Measurements from ENCODE around the gene P3R3URF.

Gene P3R3URF

DNA sequence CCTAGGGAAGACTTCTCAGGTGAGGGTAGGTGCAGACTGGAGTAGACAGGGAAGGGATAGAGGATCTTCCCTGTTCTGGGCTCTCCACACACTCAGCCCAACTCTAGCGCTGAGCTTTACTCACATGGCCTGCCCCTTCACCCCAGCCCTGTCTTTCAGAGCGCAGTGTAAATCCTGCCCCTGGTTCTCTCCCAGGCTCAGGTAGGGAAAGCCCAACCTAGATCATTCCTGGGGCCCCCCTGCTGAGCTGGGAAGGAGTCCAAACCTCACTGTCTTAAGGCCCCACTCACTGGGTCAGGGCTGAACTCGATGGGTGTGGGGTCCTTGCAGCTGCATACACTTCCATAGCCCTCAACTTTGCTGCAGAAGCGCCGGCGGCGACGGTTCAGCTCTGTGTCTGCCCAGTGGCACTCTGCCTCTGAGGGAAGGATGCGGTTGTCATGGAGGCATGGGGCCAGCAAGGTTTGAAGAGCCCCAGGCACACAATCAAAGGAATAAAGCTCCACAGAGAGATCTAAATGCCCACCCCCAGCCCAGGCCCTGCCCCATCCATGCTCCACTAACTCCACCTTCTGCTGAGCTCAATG lies 17.8 kb upstream of the P3R3URF start:
- DNase-seq (ENCODE audit: low read depth), result no peak

DNA sequence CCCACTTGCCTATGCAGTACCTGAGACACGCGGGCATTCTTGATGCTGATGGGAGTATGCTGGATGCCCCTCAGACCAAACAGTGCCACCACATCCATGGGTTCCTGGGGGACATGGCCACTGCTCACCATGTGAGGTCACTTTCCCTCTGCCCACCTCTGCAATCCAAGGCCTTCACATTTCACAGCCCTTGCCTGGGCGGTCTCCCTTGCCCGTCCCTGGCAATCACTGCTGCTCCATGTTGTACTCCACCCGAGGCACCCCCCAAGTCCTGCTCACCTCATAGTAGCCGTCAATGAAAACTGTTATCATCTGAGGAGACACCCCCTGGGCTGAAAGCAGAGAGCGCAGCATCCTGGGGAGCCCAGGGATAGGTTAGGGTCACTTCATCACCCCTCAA lies 17.0 kb upstream of the P3R3URF start:
- DNase-seq (ENCODE audit: low read depth), result no peak

DNA sequence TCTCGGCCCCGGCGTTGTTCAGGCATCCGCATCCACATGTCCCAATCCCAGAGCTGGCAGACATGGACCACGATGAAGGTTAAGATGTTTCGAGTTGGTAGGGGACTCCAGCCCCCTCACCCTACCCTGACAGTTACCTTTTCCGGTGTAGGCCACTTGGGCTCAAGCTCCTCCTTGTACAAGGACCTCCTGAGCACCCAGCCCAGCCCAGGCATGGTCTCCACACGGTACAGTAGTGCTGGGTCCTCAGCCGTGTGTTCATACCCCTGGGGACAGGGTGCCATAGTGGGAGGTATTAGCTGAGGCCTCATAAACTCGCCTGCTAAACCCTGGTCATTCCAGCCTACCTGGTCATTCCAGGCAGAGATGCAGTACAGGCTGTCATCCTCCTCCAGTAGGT lies 15.9 kb upstream of the P3R3URF start:
- no peak for DNase-seq (ENCODE audit: low read depth)

DNA sequence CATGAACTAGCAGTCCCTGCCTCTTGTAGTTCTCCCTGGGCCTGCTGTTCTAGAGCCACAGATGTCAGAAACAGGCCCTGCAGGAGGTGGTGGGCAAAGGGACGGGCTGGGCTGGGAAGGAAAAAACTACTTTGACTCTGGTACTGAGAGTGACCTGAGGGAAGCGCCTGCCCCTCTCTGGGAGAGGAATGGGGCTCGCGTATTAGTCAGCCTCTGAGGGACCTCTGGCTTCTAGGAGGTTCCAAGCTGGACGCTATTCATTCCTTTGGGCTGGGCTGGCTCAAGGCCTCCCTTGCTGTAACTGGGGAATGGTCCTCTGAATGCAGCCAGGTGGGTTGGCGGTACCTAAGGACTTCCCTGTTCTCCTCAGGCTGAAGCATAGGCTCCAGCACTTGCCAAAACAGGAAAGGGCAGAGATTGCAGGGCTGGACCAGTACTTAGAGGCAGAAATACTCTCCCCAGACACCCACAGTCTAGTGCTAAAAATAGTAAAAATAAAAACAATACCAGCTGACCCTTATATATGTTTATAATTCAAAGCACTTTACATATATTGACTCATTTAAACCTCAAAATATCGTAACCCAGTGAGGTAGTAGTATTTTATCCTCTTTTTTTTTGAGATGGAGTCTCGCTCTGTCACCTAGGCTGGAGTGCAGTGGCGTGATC lies 14.9 kb upstream of the P3R3URF start:
- no peak for DNase-seq (ENCODE audit: low read depth)

DNA sequence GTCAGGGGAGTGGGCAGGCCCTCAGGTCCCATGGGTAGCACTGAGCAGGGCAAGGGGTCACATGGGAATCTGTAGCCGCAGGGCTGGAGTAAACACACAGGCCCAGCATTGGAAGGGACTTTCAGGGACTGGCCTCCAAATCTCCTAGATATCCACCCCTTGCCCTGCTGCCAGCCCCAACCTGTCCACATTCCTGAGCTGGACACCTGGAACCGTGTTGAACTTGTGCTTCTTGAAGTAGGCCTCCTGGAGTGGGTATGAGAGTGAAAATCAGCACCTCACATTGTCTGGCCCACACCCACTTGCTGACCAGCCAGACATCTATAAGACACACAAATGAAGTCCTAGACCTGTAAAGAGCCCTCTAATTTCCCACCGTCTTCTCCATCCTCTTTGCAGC lies 14.3 kb upstream of the P3R3URF start:
- no peak for DNase-seq (ENCODE audit: low read depth)

DNA sequence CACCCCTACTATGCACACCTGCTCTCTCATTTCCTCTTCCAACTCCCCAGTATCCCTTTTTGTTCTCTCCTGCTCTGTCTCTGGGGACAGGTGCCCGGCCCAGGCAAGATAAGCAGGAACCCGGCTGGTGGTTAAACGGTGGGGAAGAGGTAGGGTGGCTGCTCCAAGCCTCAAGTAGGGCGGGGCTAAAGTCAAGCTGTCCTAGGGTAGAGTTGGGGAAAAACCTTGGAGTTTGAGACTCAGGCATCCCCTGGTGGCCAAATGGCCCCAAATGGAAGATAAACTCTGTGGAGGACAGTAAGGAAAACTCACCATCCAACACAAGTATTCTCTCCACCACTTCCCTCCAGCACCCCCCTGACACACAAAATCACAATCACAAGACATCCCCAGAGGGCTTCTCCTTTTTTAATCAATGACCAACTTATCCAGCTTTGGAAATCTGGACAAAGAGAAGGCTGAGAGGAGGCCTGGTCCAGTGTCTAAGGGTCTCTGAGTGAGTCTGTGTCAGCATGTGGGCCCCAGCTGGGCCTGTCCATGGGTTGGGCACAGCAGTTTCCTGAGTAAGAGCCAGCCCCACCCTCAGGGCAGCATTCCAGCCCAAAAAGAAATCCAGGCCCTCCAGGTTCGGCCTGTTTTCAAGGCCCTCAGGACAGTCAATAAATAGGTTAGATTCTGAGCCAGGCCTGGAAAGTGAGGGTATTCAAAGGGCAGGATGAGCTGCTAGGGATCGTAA lies 12.2 kb upstream of the P3R3URF start:
- no peak for DNase-seq (ENCODE audit: low read depth)

DNA sequence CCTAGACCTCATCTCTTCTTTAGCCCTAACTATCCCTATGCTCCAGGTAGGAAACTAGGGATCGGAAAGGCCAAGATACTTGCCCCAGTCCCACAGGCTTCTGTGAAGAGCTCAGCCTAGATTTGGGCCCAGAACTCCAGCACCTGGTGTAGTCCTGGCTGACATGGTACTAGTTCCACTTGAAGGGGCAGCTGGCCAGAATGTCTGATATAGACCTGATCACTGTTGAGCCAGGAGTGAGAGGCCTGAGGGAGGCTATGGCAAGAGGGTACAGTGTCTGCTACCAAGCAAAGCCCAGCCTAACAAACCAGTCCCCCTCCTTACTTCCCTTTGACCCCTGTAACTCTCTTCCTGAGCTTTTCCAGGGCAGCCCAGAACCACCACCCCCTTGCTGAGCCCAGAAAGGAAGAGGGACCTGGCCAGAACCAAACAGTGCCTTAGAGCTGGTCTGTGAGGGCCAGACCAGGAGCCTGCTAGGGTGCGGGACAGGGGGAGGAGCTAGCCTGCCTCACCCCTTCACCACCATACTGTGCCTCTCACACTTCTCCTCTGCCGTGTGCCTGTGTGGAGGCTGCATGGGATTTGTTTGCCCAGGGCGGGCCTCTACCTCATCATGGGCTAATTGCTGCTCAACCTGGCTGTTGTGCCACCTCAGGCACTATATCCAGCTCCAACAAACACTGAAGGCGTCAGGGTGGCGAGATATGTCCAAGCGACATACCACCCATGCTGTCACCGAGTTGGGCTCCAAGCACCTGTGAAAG lies 11.0 kb upstream of the P3R3URF start:
- no peak for DNase-seq (ENCODE audit: low read depth)

DNA sequence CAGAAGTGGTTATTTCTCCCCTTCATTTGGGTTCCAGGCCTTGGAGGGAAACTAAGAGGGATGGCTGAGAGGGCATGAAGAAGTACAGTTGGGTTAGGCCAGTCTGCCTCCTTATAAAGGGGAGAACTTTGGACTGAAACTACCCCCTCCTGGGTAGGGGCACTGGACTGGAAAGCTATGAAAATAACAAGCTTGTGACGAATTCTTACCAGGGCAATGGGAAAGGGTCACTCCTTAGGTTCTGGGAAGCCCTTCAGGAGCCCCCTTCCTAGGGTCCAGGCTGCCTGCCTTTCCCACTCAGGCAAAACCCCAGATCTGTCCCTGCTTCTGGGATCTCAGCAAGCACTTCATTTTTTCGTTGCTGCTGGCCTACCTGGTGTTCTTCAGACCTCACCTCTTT lies 9.8 kb upstream of the P3R3URF start:
- no peak for DNase-seq (ENCODE audit: low read depth)

DNA sequence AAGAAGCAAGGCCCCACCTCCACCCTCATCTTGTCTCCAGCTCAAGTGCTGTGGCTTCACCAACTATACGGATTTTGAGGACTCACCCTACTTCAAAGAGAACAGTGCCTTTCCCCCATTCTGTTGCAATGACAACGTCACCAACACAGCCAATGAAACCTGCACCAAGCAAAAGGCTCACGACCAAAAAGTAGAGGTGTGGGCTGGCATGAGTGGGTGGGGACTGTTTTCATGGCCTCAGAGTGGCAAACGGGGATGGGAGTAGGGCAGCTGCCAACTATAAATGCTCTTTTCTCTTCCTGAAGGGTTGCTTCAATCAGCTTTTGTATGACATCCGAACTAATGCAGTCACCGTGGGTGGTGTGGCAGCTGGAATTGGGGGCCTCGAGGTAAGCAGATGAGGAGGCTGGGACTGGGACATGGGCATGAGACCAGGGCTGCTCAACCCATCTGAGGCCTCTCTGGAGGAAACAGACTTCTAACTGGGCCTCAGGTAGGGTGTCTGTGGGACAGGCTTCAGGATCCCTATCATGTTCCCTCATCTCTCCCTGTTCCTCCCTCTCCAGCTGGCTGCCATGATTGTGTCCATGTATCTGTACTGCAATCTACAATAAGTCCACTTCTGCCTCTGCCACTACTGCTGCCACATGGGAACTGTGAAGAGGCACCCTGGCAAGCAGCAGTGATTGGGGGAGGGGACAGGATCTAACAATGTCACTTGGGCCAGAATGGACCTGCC lies 8.8 kb upstream of the P3R3URF start:
- DNase-seq (ENCODE audit: low read depth), result no peak

DNA sequence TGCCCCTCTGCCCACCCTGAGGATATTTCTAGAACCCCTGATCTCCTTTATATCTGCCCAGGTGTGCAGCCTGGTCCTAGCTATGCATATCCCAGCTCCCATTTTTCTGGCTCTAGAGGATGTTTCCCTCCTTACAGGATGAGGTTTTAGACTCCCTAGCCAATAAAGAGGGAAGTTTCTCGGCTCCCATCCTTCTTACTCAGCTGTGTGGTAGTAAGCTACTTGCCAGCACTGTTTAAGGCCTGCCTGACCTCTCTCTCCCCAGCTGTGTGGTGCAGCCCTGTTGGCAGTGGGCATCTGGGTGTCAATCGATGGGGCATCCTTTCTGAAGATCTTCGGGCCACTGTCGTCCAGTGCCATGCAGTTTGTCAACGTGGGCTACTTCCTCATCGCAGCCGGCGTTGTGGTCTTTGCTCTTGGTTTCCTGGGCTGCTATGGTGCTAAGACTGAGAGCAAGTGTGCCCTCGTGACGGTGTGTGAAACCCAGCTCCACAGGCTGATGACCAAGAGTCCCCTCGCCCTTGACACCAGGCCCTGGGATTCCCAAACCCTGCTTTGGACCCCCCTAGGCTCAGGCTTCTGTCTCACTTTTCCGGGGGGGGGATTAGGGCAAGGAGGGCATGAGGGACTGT lies 7.8 kb upstream of the P3R3URF start:
- DNase-seq (ENCODE audit: low read depth), result no peak

DNA sequence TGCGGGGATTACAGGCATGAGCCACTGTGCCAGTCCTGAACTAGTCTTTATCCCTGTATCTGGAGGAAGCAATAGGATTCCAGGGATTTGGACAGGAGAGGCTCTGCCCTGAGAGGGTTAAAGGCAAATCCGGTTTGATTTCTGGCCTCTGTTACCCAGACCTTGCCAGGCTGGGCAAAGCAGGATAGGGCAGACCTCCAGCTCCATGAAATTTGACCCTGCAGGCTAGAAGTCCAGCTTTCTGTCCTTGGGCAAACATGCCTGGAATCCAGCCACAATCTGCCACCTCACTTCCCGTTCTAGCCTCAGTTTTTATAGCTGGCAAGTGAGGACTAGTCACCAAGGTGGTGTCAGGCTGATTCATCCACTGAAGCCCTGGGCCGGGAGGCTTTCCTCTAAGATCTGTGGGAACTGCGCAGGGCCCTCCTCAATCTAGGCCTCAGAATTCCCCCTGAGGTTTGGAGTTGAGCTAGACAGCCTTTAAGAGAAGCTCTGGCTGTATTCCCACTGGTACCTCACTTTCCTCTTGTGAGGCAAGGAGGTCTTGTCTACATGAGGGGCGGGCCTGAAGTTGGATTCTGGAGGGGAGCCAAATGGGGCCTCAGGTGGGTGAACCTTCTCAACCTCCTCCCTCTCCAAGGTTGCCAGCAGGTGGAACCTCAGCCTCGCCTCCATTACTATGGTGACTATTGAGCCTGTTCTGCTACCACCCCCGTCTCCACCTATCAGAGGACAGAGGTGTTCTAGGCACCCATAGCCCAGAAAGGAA lies 7.0 kb upstream of the P3R3URF start:
- no peak for DNase-seq (ENCODE audit: low read depth)

DNA sequence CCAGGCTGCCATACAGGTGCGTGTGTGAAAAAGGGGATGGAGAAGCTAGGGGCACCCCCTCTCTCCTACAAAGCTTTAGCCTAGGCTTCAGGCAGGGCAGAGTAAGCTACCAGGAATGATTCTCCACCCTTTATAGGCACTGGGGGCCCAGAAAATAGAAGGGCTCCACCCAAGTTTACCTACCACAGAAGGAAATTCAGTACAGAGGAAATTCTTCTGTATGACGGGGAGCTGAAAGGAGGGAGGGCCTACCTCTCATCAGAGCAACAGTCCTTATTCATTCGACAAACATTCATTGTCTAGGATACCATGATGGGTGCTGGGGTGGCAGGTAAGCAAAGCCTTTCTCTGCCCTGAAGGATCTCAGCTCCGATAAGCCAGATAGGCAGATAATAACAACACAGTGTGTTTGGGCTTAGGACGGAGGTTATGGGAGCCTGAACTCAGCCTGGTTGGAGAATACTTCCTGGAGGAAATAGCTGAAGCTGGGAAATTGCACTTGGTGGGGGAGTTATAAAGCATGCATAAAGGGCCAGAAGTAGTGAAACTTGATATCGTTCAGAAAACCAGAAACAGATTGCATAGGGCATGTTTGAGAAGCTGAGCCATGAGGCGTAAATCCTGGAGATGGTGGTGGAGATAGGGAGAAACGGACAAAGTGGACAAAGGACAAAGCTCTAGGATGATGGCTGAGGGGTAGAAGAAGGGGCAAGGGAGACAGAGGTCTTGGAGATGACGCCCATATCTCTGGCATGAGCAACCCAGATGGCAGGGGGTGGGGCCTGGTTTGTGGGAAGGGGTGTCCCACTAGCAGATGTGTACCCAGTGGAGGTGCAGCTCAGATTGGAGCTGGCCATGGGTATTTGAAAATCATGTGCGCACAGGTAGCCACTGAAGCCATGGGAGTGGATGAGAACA lies 5.3 kb upstream of the P3R3URF start:
- no peak for DNase-seq (ENCODE audit: low read depth)

DNA sequence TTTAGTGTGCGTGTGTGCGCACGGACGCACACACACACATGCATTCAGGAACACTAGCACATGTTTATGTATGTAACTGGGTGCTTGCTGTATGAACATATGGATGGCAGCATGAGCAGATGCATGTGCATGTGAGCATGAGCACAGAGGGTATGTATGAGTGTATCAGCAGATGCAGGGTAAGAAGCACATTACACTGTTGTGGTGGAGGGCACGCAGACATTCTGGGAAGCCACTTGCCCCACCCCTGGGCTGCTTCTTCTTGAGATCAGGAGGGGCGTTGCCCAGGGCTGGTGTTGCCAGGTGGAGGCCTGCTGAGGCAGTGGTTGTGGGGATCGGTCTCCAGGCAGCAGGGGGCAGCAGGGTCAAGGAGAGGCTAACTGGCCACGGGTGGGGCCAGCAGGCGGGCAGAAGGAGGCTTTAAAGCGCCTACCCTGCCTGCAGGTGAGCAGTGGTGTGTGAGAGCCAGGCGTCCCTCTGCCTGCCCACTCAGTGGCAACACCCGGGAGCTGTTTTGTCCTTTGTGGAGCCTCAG lies 3.9 kb upstream of the P3R3URF start:
- DNase-seq (ENCODE audit: low read depth), result no peak

DNA sequence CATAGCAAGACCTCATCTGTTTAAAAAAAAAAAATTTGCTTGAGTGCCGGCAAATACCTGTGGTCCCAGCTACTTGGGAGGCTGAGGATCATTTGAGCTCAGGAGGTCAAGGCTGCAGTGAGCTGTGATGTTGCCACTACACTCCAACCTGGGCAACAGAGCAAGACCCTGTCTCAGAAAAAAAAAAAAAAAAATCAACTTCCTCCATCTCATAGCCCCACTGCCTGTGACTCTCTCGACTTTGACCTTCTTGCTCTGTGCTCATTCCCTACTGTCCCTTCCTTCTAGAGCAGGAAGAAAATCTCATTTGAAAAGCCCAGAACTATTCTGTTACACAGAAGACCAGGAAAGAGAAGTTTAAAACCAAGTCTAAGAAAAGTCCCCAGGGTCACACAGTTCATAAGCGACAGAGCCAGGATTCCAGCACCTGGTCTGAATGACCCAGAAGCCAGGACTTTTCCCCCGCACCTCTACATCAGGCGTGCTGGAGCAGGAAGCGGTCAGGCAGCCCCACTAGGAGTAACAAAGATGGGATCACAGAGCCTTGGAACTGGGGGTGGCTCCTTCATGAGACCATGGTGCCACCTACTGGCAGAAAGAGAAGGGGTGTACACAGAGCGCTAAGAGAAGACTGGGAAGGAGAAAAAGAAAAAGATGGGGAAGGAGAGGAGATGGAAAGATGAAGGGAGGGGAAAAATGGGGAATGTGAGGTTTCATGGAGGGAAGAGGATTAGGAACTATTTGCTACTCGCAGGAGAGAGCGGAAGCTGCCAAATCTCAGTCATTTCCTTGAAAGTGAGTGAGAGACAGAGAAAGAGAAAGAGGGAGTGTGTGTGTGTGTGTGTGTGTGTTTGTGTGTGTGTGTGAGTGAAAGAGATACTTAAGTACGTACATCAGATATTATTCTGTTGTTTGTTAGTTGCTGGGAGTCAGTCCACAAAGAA lies 3.1 kb upstream of the P3R3URF start:
- peak; percentile 37 for DNase-seq (ENCODE audit: low read depth)

DNA sequence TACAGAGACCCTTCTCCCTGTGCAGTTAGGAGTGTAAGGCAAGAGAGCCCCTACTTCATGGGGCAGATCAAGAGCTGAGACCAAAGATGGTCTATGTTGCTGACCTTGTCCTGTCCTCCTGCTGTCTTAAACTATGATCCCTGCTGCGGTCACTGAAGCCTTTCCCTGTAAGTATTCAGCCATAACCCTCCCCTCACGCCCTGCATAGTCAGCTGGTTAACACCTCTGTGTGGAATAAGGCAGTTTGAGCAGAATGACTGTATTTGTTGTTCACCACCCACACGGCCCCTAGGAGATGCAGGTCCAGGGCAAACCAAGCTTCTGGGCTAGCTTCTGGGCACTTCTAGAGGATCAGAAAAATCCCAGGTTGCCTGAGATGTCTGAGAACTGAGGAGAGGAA lies 1.0 kb downstream of the P3R3URF start:
- DNase-seq (ENCODE audit: low read depth), result no peak

DNA sequence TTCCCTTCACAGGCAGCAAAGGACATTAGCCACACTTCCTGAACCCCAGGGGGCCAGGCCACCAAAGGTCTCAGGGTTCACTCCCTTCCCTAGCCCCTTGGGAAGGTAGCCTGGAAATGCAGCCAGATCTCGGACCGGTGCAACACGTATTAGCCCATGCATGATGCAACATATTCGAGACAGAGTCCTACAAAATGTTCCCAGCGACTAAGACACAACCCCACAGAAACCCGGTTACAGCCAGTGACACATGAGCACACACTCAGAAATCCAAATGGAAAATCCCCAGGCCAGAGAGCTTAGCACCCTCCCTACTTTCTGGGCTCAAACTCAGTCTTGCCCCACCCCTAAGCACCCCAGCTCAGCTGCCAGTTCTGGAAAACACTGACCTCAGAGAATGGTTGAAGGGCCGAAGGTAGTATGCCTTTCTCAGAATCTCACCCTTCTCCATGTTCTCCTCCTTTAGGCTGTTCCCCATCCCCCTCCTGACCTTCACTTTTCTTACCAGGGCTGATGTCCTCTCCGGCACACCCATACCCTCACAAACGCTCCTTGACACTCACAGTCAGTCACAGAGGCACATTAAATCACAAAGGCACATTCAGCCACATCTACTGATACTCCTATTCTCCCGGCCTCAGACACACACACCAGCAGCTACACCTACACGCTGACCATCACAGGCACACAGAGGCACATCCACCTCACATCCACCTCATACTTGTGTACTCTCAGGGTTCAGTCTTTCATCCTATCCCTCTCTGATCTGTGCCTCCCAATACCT lies 1.6 kb downstream of the P3R3URF start, which contains the start of gene TSPAN1:
TSPAN1 (plus strand) TSS at position 640 of the 784 bp plus-strand sequence. CDS start 6,021 bp downstream, outside the sequence.
- no peak for DNase-seq (ENCODE audit: low read depth)

DNA sequence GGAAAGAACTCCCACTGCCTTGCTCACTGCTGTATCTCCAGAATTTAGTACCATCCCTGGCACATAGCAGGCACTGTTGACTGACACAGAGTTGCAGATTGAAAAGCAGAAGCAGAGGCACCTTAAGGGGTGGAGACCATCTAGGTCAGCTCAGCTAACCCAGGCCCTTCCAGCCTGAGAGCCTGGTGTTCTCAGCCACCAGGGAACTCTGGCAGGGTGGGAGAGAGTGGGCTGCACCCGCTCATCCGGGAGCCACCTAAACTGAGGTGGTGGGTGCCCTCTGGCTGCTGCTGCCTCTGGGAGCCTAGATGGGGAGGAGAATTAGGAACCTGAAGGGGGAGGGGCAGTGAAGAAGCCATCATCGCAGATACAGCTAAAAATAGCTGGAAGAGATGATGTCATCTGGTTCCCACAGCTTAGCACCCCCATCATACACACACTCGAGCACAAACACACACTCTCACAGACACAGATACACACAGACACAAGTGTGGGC lies 2.9 kb downstream of the P3R3URF start:
- DNase-seq (ENCODE audit: low read depth), result no peak

Data from activated T-helper 1 cell treated with Interleukin-2 at 50 U/mL for 16 hours (primary cell).